NT2/D1 (cell line): ENCODE results near the gene LDLR.

Experiments
- DNase-seq: peaks from one replicate; pipeline ENCODE4 v3.0.0-alpha.2; 2011; ENCODE audit warnings: low read depth, low spot score
- H3K27me3 ChIP-seq: 2 replicates; pipeline ENCODE4 v1.6.0; 2011; ENCODE audit warnings: mild to moderate bottlenecking; ENCODE audit not compliant: insufficient read length, insufficient read depth
- H3K36me3 ChIP-seq: 2 replicates; pipeline ENCODE4 v1.6.1; 2011; ENCODE audit warnings: mild to moderate bottlenecking, low read length, mixed read lengths; ENCODE audit not compliant: insufficient read depth, insufficient read length
- H3K4me1 ChIP-seq: 2 replicates; pipeline ENCODE4 v1.5.1; 2011; ENCODE audit not compliant: insufficient read depth, insufficient read length
- H3K4me3 ChIP-seq: 2 replicates; pipeline ENCODE4 v1.5.1; 2011; ENCODE audit warnings: low read depth; ENCODE audit not compliant: insufficient read length
- H3K9ac ChIP-seq: 2 replicates; pipeline ENCODE4 v1.6.0; 2011; ENCODE audit warnings: low read depth; ENCODE audit not compliant: insufficient read length
- H3K9me3 ChIP-seq: 2 replicates; pipeline ENCODE4 v1.5.1; 2011; ENCODE audit warnings: mild to moderate bottlenecking, low read length; ENCODE audit not compliant: insufficient read depth
- SUZ12 ChIP-seq: IDR thresholded peaks from 2 replicates; pipeline ENCODE4 v1.6.1; 2011; ENCODE audit not compliant: insufficient read length, insufficient read depth; ENCODE audit errors: extremely low read depth
- YY1 ChIP-seq: IDR thresholded peaks from 2 replicates; pipeline ENCODE4 v1.6.1; 2011; ENCODE audit not compliant: insufficient read length, insufficient read depth
- ZNF274 ChIP-seq: IDR thresholded peaks from 2 replicates; pipeline ENCODE4 v1.6.1; 2011; ENCODE audit warnings: mild to moderate bottlenecking, low read depth, low read length

The LDLR gene

GRCh38 chr19:11061952-11062351, 27.3 kb upstream of the LDLR start:
- DNase-seq: no peak
- H3K27me3 ChIP-seq: no peaks in the 10 kb centered on the region
- TF ChIP-seq SUZ12 (no peak), ZNF274 (no peak), YY1 (no peak)
- H3K4me3 ChIP-seq: no peak overlapping the region
- H3K4me1 ChIP-seq: peaks cover 20% of the 10 kb centered on the region
- peaks cover 81% of the 10 kb centered on the region for H3K36me3 ChIP-seq
- H3K9me3 ChIP-seq: no peaks in the 10 kb centered on the region
- no peak overlapping the region for H3K9ac ChIP-seq

GRCh38 chr19:11063434-11063833, 25.8 kb upstream of the LDLR start:
- no peak overlapping the region for H3K9ac ChIP-seq
- no peak overlapping the region for H3K4me3 ChIP-seq
- DNase-seq: no peak
- TF ChIP-seq YY1: no peak
- TF ChIP-seq SUZ12: no peak
- TF ChIP-seq ZNF274: no peak
- peaks cover 81% of the 10 kb centered on the region for H3K36me3 ChIP-seq
- H3K27me3 ChIP-seq: no peaks in the 10 kb centered on the region
- peaks cover 16% of the 10 kb centered on the region for H3K4me1 ChIP-seq
- H3K9me3 ChIP-seq: no peaks in the 10 kb centered on the region

- no peak for DNase-seq
- H3K9me3 ChIP-seq: no peaks in the 10 kb centered on the region
- TF ChIP-seq SUZ12: no peak
- TF ChIP-seq ZNF274: no peak
- TF ChIP-seq YY1: no peak
- H3K9ac ChIP-seq: peak overlapping the region; percentile 61
- peaks cover 18% of the 10 kb centered on the region for H3K4me1 ChIP-seq
- no peak overlapping the region for H3K4me3 ChIP-seq
- H3K36me3 ChIP-seq: peaks cover 69% of the 10 kb centered on the region
- no peaks in the 10 kb centered on the region for H3K27me3 ChIP-seq
Measured at GRCh38 chr19:11064831-11065303, 24.4 kb upstream of the LDLR start.

- TF ChIP-seq YY1 (no peak), ZNF274 (no peak), SUZ12 (no peak)
- no peaks in the 10 kb centered on the region for H3K27me3 ChIP-seq
- no peaks in the 10 kb centered on the region for H3K9me3 ChIP-seq
- H3K9ac ChIP-seq: no peak overlapping the region
- DNase-seq: no peak
- H3K36me3 ChIP-seq: peaks cover 55% of the 10 kb centered on the region
- H3K4me1 ChIP-seq: peaks cover 11% of the 10 kb centered on the region
- no peak overlapping the region for H3K4me3 ChIP-seq
Measured at GRCh38 chr19:11066326-11066725, 22.9 kb upstream of the LDLR start.

GRCh38 chr19:11067356-11068113, 21.7 kb upstream of the LDLR start:
- Histone ChIP-seq H3K9me3 (no peaks in the 10 kb centered on the region), H3K27me3 (no peaks in the 10 kb centered on the region), H3K4me1 (peaks cover 11% of the 10 kb centered on the region), H3K36me3 (peaks cover 44% of the 10 kb centered on the region), H3K4me3 (no peak overlapping the region), H3K9ac (no peak overlapping the region)
- no peak for DNase-seq
- TF ChIP-seq SUZ12 (no peak), ZNF274 (no peak), YY1 (no peak)

GRCh38 chr19:11069561-11069960, 19.7 kb upstream of the LDLR start:
- no peaks in the 10 kb centered on the region for H3K9me3 ChIP-seq
- no peak for DNase-seq
- H3K4me3 ChIP-seq: no peak overlapping the region
- no peak overlapping the region for H3K9ac ChIP-seq
- TF ChIP-seq ZNF274 (no peak), SUZ12 (no peak), YY1 (no peak)
- peaks cover 30% of the 10 kb centered on the region for H3K36me3 ChIP-seq
- no peaks in the 10 kb centered on the region for H3K27me3 ChIP-seq
- peaks cover 11% of the 10 kb centered on the region for H3K4me1 ChIP-seq

GRCh38 chr19:11070123-11070522, 19.1 kb upstream of the LDLR start:
- H3K27me3 ChIP-seq: no peaks in the 10 kb centered on the region
- H3K4me3 ChIP-seq: no peak overlapping the region
- peaks cover 25% of the 10 kb centered on the region for H3K36me3 ChIP-seq
- H3K9ac ChIP-seq: no peak overlapping the region
- no peak for TF ChIP-seq SUZ12
- no peak for TF ChIP-seq YY1
- no peak for DNase-seq
- peaks cover 6% of the 10 kb centered on the region for H3K4me1 ChIP-seq
- H3K9me3 ChIP-seq: no peaks in the 10 kb centered on the region
